Measurements from ENCODE around the gene SAV1.
"Not testable (repeated sequence)": the region's sequence is repeated elsewhere in the genome, so short reads cannot be mapped to it uniquely, and the experiment has no call there.

SAV1 gene

DNA sequence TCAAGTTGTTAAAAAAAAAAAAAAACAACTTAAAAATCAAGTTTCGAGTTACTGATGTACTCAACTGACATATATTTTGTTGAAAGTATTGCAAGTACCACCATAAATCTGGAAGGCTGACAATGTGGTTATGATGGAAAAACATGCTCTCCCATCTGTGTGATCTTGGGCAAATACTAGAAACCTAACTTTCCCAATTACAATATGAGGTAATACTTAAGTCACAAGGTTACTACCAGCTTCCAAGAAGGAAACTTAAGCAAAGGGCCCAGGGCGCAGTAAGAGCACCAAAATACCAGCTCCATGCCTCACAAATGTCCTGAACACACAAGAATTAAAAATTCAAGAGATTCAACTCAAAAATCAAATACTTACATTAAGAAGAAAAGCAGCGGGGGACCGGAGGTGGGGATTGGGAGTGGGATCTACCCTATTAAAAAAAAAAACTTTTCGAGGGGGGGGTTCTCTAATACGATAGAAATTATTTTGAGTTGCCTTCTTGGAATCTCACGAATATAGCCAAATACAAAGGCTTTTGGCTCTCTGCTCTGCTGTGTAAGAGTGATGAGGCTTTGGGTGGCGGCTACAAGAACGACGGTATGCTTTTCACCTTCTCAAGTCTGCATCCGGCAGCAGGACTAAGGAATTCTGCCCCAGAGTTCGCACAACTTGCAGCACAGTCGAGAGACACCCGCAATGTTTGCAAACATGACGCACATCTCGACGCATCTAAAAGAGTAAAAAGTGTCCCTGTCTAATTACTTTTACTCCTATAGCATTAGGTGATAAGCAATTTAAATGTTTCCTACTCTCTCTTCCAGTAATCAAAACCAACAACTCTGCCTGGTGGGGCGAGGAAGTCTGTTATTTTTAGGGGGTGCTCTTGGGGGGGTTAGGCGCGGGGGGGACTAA is 1.1 kb downstream of the SAV1 start:
- peak in 1 of 2 donors; percentile 2 for DNase-seq (ENCODE audit: extremely low read depth in 1 of 2, low read depth in 1 of 2)

DNA sequence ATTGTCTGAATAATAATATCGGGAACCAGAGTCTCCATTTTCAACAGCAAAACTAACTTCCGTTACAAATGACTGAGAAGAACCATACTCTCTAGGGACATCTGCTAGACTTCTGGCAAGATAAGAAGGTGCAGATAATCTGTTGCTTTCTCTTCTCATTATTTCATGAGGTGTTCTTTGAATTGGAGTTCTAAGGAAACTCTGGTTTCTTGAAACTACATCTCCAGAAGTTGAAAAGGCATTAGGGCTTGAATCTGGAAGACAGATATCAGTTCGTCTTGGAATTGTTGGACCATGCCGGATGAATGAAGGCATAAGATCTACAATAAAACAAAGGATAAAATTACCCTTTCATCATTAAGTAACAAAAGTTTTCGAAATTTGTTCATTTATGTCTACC is 2.8 kb downstream of the SAV1 start:
- DNase-seq (ENCODE audit: extremely low read depth in 1 of 2, low read depth in 1 of 2): not testable (repeated sequence)

DNA sequence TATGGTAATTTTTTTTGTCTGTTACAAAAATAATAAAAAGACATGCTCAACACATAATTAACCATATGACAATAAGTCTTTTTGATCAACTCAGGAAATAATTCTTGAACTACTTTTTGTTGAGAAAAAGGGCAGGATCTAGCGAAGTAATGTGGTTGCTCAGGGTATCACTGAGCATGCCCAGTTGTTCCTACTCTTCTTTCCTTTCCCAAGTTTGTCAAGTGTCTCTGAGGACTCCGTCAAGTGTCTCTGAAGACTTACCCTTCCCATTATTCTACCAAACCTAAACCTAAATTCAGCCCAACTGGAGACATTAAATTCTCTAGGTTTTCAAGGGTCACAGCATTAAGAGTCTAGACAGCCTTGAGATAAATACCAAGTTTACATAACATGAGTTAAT is 3.5 kb downstream of the SAV1 start:
- DNase-seq (ENCODE audit: extremely low read depth in 1 of 2, low read depth in 1 of 2): not testable (repeated sequence)

DNA sequence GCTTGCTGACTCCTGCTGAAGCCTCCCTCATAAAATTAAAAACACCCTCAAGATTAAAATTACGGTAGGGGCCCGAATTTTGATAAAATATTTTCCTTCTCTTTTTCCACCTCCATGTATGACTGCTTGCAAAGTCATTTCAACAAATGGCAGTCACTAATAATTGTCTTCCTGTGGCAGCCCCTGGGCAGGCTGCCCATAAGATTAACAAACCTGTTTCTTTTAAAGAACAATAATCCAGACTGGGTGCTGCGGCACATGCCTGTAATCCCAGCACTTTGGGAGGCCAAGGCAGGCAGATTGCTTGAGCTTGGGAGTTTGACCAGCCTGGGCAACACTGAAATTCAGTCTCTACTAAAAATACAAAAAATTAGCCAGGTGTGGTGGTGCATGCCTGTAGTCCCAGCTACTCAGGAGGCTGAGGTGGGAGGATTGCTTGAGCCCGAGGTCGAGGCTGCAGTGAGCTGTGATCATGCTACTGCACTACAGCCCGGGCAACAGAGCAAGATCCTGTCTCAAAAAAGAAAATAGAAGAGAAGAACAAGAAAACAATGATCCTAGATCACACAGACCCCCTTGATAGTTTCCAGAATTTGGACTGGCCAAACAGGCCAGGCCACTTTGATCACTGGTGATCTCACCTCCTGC is 8.7 kb downstream of the SAV1 start:
- no peak for DNase-seq (ENCODE audit: extremely low read depth in 1 of 2, low read depth in 1 of 2)

DNA sequence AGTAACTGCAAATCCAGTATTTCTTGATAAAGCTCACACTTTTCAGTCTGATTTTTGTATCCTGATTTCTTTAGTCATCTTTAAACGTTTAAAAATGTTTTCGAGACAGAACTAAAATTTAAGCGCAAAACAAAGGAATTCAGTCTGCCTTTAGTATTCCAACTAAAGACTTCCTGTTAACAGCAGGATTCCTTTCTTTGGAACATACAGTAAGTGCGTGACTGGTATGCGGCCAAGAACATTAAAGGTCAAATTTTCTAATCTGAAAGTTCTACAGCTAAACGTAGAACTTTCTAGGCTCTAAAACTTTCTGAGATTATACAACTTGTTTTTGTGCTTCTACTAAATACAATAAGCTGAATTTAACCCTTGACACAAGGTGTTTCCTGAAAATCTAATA is 9.9 kb downstream of the SAV1 start:
- DNase-seq (ENCODE audit: extremely low read depth in 1 of 2, low read depth in 1 of 2): no peak

DNA sequence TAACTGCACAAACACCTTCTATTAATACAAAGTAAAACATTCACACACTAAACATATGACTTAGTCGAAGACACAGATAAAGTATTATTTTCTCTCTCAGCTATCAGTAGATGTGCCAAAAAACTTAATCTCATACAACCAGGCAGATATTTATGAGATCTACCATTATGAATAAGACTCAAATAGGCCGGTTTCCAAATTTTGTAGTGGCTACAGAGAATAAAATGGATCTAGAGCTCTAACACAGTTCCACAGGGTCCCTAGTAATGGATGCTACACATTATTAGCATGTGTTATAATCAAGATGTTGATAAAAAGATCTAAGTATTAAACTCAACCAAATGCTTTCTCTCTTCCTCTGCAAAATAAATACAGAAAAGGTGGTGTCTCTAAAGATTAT is 10.4 kb downstream of the SAV1 start:
- no peak for DNase-seq (ENCODE audit: extremely low read depth in 1 of 2, low read depth in 1 of 2)

DNA sequence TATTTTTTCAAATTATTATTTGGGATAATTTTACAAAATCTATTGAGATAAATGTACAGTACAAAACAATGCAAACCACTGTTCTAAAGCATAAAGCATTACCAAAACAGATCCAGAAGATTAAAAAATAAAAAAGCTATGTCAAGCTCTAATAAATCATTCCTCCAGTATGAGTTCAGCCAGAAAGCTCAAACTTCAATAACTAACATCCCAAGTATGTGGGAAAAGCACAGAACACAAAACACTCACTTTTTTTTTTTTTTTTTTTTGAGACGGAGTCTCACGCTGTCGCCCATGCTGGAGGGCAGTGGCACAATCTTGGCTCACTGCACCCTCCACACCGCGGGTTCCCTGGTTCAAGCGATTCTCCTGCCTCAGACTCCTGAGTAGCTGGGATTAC is 11.3 kb downstream of the SAV1 start:
- DNase-seq (ENCODE audit: extremely low read depth in 1 of 2, low read depth in 1 of 2): no peak

DNA sequence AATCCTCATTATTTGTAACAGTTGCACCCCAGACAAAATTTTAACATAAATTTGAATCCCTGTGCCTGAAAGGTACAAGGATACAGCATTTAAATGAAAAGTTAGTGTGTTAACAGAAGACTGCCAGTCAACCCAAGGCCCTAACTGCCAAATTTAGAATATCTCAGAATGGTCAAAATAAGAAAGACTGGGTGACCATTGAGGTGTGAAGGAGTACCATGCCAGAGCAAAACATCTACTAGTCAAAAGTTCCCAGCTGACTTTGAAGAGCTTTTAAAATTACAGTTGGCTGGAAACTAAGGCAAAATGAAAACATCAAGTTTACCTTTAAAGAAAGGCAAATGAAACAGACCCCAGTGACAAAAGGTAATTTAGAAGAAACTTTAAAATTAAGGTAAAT is 18.4 kb downstream of the SAV1 start:
- no peak for DNase-seq (ENCODE audit: extremely low read depth in 1 of 2, low read depth in 1 of 2)

DNA sequence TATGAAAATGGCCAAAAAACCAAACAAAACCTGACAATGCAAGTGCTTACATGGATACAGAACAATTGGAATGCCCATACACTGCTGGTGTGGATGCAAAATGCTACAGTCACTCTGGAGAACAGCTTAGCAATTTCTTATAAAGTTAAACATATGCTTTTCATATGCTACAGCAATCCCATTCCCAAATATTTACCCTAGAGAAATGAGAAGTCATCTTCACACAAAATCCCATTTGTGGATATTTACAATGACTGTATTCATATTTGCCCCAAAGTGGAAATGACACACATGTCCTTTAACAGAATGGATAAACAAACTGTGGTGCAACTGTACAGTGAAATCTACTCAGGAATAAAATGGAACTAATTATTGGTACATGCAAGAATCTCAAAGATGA is 20.4 kb downstream of the SAV1 start:
- no peak for DNase-seq (ENCODE audit: extremely low read depth in 1 of 2, low read depth in 1 of 2)

DNA sequence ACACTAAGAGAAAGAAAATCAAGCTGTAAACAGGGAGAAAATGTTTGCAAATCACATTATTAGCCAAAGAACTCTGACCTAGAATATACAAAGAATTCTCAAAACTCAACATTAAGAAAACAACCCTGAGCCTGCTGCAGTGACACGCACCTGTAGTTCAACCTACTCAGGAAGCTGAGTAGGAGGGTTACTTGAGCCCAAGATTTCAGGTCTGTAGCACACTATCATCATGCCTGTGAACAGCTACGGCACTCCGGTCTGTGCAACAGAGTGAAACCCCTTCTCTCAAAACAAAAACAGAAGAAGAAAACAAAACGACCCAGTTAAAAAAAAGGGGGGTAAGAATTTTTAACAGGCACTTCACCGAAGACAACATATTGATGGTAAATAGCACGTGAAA is 20.8 kb downstream of the SAV1 start:
- DNase-seq (ENCODE audit: extremely low read depth in 1 of 2, low read depth in 1 of 2): no peak

DNA sequence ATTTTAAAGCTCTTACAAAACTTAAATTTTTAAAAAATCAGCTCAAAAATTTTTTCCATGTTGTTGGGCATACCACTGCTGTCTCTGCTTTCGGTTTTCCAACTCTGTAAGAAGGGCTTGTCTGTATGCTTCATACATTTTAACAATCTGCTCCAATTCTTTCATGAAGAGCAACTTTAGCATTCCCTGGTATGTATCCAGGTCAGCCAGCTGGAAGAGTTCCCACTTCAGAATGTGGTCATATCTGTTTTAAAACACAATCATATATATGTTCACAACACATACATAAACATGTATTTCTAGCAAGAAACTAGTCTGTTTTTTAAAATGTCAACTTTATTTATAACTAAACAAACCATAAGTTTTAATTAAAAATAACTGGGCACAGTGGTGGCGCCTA is 33.0 kb downstream of the SAV1 start:
- DNase-seq (ENCODE audit: extremely low read depth in 1 of 2, low read depth in 1 of 2): no peak

DNA sequence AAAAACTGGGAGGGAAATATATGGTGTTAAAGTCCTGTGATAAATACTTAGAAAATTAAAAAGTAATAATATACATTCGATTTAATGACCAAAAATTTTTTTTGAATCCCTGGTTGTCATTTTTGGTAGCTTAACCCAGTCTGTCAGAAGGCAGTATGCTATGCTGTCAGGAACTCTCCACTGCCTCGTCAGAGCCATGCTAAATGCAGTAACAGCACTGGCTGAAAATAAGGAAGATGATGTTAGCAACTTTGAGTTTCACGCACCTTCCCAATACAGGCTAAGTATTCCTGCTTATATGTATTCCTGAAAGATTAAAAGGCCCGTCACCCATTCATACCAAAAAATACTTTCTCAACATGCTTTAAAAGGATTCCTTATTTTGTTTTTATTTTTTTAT is 34.2 kb downstream of the SAV1 start:
- DNase-seq (ENCODE audit: extremely low read depth in 1 of 2, low read depth in 1 of 2): no peak

DNA sequence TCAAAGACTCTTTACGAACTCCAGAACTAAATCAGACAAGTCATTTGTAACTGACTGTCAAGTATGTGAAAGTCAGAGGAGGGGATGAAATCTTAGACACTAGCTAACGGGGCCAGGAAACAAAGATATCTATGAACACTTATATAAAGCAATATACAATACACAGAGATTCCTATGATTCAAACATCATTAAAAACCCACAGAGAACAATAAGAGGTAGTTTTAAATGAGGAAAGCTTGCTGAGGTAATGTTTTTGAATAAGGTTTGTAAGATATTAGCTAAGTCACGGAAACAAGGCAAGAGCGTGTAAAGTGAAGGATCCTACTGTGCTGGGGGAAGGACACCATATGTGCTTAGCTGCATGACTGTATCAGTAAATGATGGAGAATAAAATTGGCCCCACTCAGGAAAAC is 36.7 kb downstream of the SAV1 start:
- DNase-seq (ENCODE audit: extremely low read depth in 1 of 2, low read depth in 1 of 2): no peak

DNA sequence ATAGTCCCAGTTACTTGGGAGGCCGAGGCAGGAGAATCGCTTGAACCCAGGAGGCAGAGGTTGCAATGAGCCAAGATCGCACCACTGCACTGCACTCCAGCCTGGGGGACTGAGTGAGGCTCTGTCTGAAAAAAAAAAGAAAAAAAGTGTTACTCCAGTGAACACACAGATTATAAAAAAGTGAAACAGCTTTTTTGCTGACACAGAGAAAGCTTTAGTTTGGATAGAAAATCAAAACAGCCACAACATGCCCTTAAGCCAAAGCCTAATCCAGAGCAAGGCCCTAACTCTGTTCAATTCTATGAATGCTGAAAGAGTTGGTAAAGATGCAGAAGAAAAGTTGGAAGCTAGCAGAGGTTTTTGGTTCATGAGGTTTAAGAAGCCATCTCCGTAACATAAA is 43.2 kb downstream of the SAV1 start:
- DNase-seq (ENCODE audit: extremely low read depth in 1 of 2, low read depth in 1 of 2): not testable (repeated sequence)

DNA sequence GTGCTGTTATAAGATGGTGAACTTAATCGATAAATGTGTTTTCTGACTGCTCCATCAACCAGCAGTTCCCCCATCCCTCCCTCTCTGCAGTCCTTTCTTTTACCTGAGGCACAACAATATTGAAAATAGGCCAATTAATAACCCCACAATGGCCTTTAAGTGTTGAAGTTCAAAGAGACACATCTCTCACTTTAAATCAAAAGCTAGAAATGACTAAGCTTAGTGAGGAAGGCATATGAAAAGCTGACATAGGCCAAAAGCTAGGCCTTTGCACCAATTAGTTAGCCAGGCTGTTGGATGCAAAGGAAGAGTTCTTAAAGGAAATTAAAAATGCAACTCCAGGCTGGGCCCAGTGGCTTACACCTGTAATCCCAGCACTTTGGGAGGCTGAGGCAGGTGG is 43.7 kb downstream of the SAV1 start:
- no peak for DNase-seq (ENCODE audit: extremely low read depth in 1 of 2, low read depth in 1 of 2)

DNA sequence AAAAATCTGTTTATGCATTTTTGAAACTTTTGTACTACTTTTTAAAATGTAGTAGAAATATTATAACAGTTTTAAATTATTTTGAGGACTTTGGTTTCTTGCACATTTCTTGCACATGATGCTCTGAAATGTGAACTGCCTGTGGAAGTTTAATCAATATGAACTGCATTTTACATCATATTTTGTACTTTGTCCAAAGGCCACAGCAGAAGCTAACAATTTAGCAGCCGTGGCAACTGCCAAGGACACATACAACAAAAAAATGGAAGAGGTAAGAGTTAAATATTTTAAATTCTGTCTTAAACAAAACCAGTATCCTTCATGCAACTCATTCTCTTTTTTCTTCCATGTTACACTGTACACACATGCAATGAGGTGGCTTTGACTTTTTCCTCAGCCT is 45.1 kb downstream of the SAV1 start:
- no peak for DNase-seq (ENCODE audit: extremely low read depth in 1 of 2, low read depth in 1 of 2)

DNA sequence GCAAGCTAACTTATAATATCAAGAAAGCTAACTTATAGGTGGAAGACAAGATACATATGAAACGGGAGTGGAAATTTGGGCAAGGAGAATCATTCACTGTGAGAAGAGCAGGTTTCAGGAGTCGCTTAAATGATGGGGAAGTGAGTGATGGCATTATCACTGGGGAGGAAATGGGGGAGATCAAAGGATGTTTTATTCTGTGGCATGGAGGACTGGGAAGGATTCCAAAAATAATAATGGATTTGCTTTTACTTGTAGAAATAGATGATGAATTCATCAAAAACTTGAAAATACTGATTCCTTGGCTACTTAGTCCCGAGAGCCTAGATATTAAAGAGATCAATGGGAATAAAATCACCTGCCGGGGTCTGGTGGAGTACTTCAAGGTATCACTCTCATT is 47.8 kb downstream of the SAV1 start:
- no peak for DNase-seq (ENCODE audit: extremely low read depth in 1 of 2, low read depth in 1 of 2)

DNA sequence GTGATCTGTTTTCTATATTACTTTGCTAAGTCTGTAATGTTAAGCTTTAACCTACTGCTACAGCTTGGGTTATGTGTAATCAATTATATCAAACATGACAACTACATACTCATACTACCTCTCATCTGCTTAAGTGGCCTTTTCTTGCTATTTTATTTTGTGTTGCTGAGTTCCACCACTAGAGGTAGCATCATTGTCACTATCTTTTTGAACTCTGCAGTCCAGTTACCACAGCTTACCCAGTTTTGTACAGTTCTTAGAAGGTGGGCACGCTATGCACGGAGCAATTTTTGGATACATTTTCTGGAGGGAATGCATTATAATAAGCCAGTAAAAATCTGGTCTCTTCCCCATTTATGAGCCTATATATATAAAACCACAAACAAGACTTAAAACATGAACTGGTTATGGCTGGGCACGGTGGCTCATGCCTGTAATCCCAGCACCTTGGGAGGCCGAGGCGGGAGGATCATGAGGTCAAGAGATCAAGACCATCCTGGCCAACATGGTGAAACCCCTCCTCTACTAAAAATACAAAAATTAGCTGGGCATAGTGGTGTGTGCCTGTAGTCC is 48.5 kb downstream of the SAV1 start:
- no peak for DNase-seq (ENCODE audit: extremely low read depth in 1 of 2, low read depth in 1 of 2)

DNA sequence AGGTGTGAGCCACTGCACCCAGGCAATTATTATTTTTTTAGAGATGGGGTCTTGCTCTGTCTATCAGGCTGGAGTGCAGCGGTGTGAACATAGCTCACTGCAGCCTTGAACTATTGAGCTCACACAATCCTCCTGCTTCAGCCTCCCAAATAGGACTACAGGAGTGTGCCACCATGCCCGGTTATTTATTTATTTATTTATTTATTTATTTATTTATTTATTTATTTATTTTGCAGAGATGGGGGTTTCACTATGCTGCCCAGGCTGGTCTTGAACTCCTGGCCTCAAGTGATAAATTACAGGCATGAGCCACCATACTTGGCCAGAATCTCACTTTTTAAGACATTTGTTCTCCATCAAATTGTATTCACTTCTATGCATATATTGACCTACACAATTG is 51.8 kb downstream of the SAV1 start:
- DNase-seq (ENCODE audit: extremely low read depth in 1 of 2, low read depth in 1 of 2): no peak

DNA sequence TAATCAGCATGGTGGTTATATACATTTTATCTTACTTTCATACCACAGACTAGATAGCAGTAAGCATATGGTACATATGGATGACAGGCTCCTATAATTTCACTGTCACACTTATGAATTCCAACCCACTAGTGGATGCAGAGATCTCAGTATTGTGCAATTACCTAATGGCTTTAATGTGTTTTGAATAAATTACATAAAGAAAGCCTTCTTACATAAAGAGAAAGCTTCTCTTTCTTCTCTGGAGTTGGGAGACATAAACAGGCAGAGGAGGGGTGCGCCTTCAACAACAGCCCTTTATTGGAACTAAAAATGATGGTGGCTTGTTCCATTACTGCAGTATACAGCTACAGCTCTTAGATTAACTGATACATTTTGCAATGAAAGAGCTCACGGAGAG is 52.6 kb downstream of the SAV1 start:
- no peak for DNase-seq (ENCODE audit: extremely low read depth in 1 of 2, low read depth in 1 of 2)

DNA sequence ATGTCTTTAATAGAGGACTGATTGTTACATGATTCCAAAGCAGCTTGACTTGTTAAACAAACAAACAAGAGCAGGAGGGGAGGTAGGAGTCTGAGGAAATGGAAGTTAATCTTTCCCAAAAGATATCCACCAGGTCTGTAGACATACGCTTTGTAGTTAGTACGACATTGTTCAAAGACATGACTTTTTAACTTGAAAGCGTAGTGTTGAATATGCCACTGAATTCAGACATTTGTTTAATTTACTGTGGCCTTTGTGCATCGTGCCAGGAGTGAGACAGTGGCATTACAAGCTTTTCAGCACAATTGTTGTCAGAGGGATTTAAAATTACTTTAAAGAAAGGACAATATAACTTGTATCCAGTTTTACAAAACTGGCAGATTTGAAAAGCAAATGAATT is 53.0 kb downstream of the SAV1 start:
- no peak for DNase-seq (ENCODE audit: extremely low read depth in 1 of 2, low read depth in 1 of 2)

DNA sequence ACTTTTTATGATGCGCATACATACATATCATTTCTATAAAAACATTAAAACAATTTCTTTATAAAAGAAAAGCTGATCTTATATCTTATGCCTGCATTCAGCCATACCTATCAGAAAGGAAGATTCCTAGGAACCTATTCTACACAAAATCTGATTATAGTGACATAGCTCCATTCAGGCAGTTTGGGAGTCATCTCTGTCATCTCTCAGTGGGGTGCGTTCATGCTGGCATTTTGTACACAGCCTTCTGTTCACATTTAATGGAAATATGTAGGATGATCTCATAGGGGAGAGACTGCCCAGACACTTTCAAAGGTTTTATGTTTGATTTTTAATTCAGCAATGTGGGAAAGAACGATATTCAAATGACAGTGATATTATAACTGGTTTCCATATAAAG is 55.3 kb downstream of the SAV1 start:
- DNase-seq (ENCODE audit: extremely low read depth in 1 of 2, low read depth in 1 of 2): no peak
